OCI-LY1 (cell line): ENCODE data around the gene KCNJ14.
"Not testable (repeated sequence)": the region's sequence is repeated elsewhere in the genome, so short reads cannot be mapped to it uniquely, and the experiment has no call there.

Source experiments
- H2AFZ ChIP-seq: fragments of 200-600 bp; sonication (generic), shearing (Covaris generic); 2 replicates; pipeline ENCODE4 v1.6.0; 2014; ENCODE audit warnings: antibody characterized with exemption, mild to moderate bottlenecking, low read length
- H3F3A ChIP-seq: fragments of 200-600 bp; sonication (generic), shearing (Covaris generic); 2 replicates; pipeline ENCODE4 v1.6.0; 2014; ENCODE audit warnings: mild to moderate bottlenecking, antibody characterized with exemption, low read length, moderate library complexity; ENCODE audit not compliant: insufficient read depth
- H3K27ac ChIP-seq: fragments of 200-600 bp; sonication (generic); 2 replicates; pipeline ENCODE4 v1.5.1; 2014; ENCODE audit warnings: low read length, mixed run types, mild to moderate bottlenecking, low read depth; ENCODE audit not compliant: poor library complexity, severe bottlenecking
- H3K27me3 ChIP-seq: fragments of 200-600 bp; sonication (generic); 2 replicates; pipeline ENCODE4 v1.6.0; 2014; ENCODE audit warnings: antibody characterized with exemption, mild to moderate bottlenecking, low read length, moderate library complexity; ENCODE audit not compliant: insufficient read depth
- H3K36me3 ChIP-seq: fragments of 200-600 bp; sonication (generic); 2 replicates; pipeline ENCODE4 v1.6.1; 2014; ENCODE audit warnings: mild to moderate bottlenecking, antibody characterized with exemption, low read length, moderate library complexity, mixed read lengths; ENCODE audit not compliant: insufficient read depth
- H3K4me1 ChIP-seq: fragments of 200-600 bp; sonication (generic); 2 replicates; pipeline ENCODE4 v1.5.1; 2014; ENCODE audit warnings: mild to moderate bottlenecking, low read length, moderate library complexity; ENCODE audit not compliant: insufficient read depth, severe bottlenecking
- H3K4me2 ChIP-seq: fragments of 200-600 bp; sonication (generic), shearing (Covaris generic); 2 replicates; pipeline ENCODE4 v1.6.1; 2014; ENCODE audit warnings: low read length
- H3K4me3 ChIP-seq: fragments of 200-600 bp; sonication (generic); 2 replicates; pipeline ENCODE4 v1.5.1; 2014; ENCODE audit warnings: low read length, low read depth, mild to moderate bottlenecking, mixed read lengths; ENCODE audit not compliant: poor library complexity, severe bottlenecking
- H3K79me2 ChIP-seq: fragments of 200-600 bp; shearing (Covaris generic); 2 replicates; pipeline ENCODE4 v1.6.1; 2016; ENCODE audit warnings: mixed run types, low read length, mixed read lengths; ENCODE audit not compliant: insufficient read depth
- H3K9ac ChIP-seq: fragments of 200-600 bp; sonication (generic), shearing (Covaris generic); 2 replicates; pipeline ENCODE4 v1.6.1; 2014; ENCODE audit warnings: mild to moderate bottlenecking, low read length, mixed read lengths
- H3K9me2 ChIP-seq: fragments of 200-600 bp; sonication (generic), shearing (Covaris generic); 2 replicates; pipeline ENCODE4 v1.6.1; 2014; ENCODE audit warnings: low read depth, mild to moderate bottlenecking, low read length, mixed read lengths
- H3K9me3 ChIP-seq: fragments of 200-600 bp; shearing (Covaris generic); 2 replicates; pipeline ENCODE4 v1.6.1; 2014; ENCODE audit warnings: low read length, mixed read lengths
- H4K20me1 ChIP-seq: fragments of 200-600 bp; sonication (generic), shearing (Covaris generic); 2 replicates; pipeline ENCODE4 v1.6.0; 2016; ENCODE audit warnings: mild to moderate bottlenecking, low read length; ENCODE audit not compliant: insufficient read depth
- CTCF ChIP-seq: fragments of 200-600 bp; sonication (generic), shearing (Covaris generic); IDR thresholded peaks from 2 replicates; pipeline ENCODE4 v1.5.1; 2017; ENCODE audit warnings: mild to moderate bottlenecking, antibody characterized with exemption, low read length, moderate library complexity, mixed read lengths
- EZH2 ChIP-seq: fragments of 200-600 bp; sonication (generic), shearing (Covaris generic); IDR thresholded peaks from 2 replicates; pipeline ENCODE4 v1.8.0; 2017; ENCODE audit warnings: borderline replicate concordance, mixed run types, mild to moderate bottlenecking, antibody characterized with exemption, low read length, moderate library complexity, mixed read lengths

The KCNJ14 gene

DNA sequence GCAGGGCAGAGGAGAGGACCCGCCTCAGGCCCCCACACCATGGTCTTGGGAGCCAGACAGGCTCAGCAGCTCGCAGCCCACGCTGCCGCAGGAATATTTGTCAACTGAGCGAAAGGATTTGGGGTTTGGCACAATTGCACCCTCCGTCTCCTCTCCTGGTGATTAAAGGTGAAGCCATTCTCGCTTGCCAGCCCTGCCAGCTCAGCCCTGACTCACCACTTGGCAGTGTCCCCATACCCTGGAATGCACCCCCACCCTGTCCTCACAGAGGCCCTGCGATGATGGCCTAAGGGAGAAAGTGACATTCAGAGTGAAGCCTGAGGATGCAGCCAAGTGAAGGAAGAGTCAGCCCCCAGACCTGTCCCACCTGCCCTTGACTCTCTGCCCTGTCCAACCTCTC is 32.6 kb downstream of the KCNJ14 start:
- no peaks in the 10 kb centered on the region for H3K9me2 ChIP-seq
- no peak overlapping the region for H3K4me2 ChIP-seq
- H3K27ac ChIP-seq = no peak overlapping the region
- peaks cover 8% of the 10 kb centered on the region for H3K4me1 ChIP-seq
- H3K27me3 ChIP-seq = no peaks in the 10 kb centered on the region
- H3F3A ChIP-seq = no peaks in the 10 kb centered on the region
- H3K79me2 ChIP-seq = no peaks in the 10 kb centered on the region
- no peaks in the 10 kb centered on the region for H4K20me1 ChIP-seq
- H3K9ac ChIP-seq = no peak overlapping the region
- no peaks in the 10 kb centered on the region for H3K36me3 ChIP-seq
- TF ChIP-seq EZH2 = no peak
- TF ChIP-seq CTCF = no peak
- no peaks in the 10 kb centered on the region for H3K9me3 ChIP-seq
- no peak overlapping the region for H3K4me3 ChIP-seq
- no peak overlapping the region for H2AFZ ChIP-seq

DNA sequence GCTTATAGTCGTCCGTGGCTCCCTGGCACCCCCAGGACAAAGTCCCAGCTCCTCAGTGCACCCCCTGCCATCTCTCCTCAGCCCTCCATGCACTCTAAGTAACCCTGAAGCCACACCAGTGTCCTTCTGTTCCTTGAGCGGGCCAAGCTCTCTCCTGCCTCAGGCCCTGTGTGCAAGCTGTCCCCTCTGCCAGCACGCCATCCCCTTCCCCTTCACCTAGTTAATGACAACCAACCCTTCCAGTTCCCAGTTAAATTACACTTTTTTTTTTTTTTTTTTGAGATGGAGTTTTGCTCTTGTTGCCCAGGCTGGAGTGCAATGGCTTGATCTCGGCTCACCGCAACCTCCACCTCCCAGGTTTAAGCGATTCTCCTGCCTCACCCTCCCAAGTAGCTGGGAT is 33.1 kb downstream of the KCNJ14 start:
- H3K9me2 ChIP-seq, H3K79me2 ChIP-seq, H3K27ac ChIP-seq, H3K27me3 ChIP-seq, H2AFZ ChIP-seq, H3K4me1 ChIP-seq, H3K4me2 ChIP-seq, H3F3A ChIP-seq, H3K9ac ChIP-seq, H3K4me3 ChIP-seq, H3K36me3 ChIP-seq, H3K9me3 ChIP-seq, H4K20me1 ChIP-seq: not testable (repeated sequence)

GRCh38 chr19:48489608-48490216 is 34.3 kb downstream of the KCNJ14 start:
- no peak overlapping the region for H2AFZ ChIP-seq
- H3K9me2 ChIP-seq = no peaks in the 10 kb centered on the region
- H3K9me3 ChIP-seq = no peaks in the 10 kb centered on the region
- no peaks in the 10 kb centered on the region for H3F3A ChIP-seq
- H3K4me1 ChIP-seq = peaks cover 8% of the 10 kb centered on the region
- no peak overlapping the region for H3K4me2 ChIP-seq
- no peaks in the 10 kb centered on the region for H3K79me2 ChIP-seq
- H3K36me3 ChIP-seq = no peaks in the 10 kb centered on the region
- H3K4me3 ChIP-seq = no peak overlapping the region
- H3K27ac ChIP-seq = no peak overlapping the region
- TF ChIP-seq CTCF (peak; percentile 90), EZH2 (no peak)
- H3K9ac ChIP-seq = no peak overlapping the region
- no peaks in the 10 kb centered on the region for H4K20me1 ChIP-seq
- H3K27me3 ChIP-seq = no peaks in the 10 kb centered on the region
